Fibroblast of pulmonary artery (primary cell): ENCODE results near the gene TCHHL1.

Source experiments
- DNase-seq: peaks from one replicate; pipeline ENCODE4 v3.0.0-alpha.2; 2010; ENCODE audit warnings: low read depth
- H3K4me3 ChIP-seq: replicated peaks from 2 replicates; pipeline ENCODE4 v1.5.1; 2011; ENCODE audit warnings: low read depth, mild to moderate bottlenecking, control low read depth, low read length, moderate library complexity
- TF ChIP-seq, protein P1 (sequence below): IDR thresholded peaks from 2 replicates; pipeline ENCODE4 v1.5.1; 2011; ENCODE audit warnings: mild to moderate bottlenecking, control low read depth, low read length, inconsistent platforms; ENCODE audit errors: missing control alignments

Gene TCHHL1

DNA sequence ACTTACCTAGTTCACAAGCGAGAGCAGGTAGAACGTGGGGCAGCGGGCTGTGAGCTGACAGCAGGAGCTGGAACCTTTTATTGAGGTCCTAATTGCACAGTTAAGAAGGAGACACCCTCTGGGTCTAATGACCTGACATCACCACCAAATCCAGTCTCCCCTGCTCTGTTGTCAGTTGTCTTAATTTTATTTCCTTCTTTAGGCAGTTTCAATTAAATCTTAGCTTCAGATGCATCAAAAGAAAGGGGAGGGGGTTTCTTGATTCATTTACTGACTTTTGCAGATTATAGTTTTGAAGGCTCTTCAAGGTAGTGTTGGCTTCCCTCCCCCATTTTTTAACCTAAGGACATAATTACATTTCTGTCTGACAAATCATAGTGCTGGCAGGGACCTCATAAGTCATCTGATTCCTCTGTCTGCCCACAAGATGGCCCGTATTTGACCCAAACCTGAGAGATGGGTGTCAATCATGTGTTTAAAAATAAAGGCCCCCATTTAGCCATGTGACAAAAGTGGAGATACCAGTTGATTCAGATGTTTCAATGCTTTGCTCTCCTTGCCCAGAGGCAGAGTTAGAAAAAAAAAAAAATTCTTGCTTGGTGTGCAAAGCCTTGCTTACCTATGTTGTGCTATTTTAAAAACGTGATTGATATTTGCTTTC is at the start of gene TCHHL1:
Gene TCHHL1 (minus strand): TSS at position 51 of the 661 bp plus-strand sequence. CDS start 921 bp downstream, outside the sequence.
- no peak for DNase-seq
- TF ChIP-seq, protein P1, sequence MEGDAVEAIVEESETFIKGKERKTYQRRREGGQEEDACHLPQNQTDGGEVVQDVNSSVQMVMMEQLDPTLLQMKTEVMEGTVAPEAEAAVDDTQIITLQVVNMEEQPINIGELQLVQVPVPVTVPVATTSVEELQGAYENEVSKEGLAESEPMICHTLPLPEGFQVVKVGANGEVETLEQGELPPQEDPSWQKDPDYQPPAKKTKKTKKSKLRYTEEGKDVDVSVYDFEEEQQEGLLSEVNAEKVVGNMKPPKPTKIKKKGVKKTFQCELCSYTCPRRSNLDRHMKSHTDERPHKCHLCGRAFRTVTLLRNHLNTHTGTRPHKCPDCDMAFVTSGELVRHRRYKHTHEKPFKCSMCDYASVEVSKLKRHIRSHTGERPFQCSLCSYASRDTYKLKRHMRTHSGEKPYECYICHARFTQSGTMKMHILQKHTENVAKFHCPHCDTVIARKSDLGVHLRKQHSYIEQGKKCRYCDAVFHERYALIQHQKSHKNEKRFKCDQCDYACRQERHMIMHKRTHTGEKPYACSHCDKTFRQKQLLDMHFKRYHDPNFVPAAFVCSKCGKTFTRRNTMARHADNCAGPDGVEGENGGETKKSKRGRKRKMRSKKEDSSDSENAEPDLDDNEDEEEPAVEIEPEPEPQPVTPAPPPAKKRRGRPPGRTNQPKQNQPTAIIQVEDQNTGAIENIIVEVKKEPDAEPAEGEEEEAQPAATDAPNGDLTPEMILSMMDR, result no peak

DNA sequence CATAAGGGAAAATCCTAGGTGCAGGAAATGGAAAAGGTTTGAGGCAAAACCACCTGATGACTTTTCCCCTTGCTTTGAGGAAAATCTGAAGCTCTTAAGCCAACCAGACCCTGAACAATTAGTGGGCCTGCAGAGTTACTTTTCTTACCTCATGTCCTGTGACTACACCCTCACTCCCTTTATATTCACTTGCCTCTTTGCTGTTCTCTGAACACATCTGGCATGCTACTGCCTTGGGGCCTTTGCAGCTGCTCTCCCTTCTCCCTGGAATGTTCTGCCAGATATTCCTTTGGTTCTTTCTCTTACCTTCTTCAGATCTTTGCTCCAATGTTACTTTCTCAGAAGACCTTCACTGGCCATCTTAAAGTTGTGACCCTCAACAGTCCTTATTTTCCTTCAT is 48.4 kb upstream of the TCHHL1 start:
- TF ChIP-seq, protein P1, result no peak
- no peak for DNase-seq
- no peak overlapping the region for H3K4me3 ChIP-seq

More for the DNA sequence above, at the start of gene TCHHL1:
- no peak within 1 kb of the TSS for H3K4me3 ChIP-seq

DNA sequence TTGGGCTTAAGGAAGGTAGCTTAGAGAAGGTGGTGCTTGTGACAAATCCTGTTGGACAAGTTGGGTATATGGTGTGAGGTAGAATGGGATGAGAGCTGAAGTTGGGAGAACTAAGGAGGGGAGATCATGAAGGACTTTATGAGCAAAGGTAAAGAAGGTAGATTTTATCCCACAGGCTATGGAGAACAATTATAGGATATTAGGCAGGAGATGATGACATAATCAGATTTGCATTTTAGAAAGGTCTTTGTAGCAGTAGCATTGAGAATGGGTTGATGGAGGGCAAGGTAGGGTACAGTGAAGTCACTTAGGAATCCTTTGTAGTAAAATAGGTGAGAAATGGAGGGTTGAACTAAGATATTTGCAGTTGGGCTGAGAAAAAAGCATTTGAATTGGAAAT is 41.3 kb upstream of the TCHHL1 start:
- TF ChIP-seq, protein P1, result no peak

DNA sequence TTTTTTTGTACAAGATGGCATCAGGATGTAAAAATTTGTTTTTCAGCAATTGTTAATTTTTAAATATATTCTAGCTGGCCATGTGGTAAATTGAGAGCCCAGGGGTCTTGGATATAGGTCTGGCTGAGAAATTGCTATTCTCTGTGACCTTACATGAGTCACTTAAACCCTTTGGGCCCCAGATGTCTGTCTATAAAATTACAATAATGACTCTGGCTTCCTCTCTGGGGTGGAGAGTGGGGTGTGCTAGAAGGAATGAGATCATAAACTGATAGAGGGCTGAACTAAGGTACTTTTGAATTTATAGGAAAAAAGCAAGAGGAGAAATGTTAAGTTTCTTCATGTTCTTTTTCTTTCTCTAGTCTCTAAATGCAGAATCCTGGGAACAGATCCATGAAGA is 38.8 kb upstream of the TCHHL1 start:
- TF ChIP-seq, protein P1, result no peak
- H3K4me3 ChIP-seq, result no peak overlapping the region
- no peak for DNase-seq

More for the DNA sequence above, 41.3 kb upstream of the TCHHL1 start:
- H3K4me3 ChIP-seq, result no peak overlapping the region
- DNase-seq, result no peak

DNA sequence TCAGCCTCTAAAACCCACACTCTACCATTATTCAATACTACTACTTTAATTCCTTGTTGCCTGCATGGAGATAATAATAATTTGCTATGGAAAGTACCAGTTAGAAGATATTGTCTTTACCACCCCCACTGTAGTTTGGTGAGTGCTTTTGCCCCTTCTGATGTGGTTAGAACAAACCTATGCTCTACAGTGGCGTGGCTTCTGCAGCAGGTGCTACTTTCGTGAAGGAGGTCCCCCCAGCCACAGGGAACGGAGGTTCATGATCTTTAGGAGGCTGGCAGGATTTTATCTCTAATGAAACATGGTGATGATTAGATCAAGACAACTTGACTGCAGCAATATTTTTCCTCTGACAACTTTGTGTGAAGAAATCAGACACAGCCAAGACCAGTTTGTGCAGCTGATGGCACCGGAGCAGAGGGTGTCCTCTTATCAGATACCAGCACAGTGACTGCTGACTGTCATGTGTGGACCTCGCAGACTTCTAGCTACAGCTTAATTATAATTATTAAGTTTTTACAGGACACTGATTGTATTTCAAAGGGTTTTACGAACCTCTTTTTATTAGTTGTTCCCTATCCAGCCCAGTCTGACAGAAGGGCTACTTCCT is 37.1 kb upstream of the TCHHL1 start:
- no peak for DNase-seq
- TF ChIP-seq, protein P1, result no peak
- no peak overlapping the region for H3K4me3 ChIP-seq

DNA sequence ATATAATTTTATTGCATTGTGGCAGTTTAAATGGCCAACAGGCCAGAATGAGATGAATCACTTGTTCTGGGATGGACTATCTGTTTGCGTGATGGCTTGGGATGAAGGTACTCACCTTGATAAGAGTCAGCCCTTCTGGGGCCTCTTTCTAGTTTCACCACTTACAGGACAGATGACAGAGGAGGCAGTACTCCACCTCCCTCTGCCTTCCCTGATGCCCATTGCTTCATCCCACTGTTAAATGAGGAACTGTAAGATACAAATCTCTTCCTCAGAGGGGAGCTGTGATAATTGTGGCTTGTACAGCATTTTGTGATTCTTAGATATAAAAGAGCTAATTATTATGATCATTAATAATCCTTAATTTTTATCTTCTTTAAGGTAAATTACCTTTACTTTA is 30.1 kb upstream of the TCHHL1 start:
- TF ChIP-seq, protein P1, result no peak
- H3K4me3 ChIP-seq, result no peak overlapping the region
- no peak for DNase-seq
